Measurements from ENCODE around the gene KCNQ1. TPM values are rescaled to one million over a fixed set of nuclear protein-coding genes. Genes with fewer than 3 reads are reported as not detected.

KCNQ1 gene
- total and polyA plus RNA-seq, 2 of the 13 experiments (the other 11 are each of a cell fraction or from before 2014, with no cell fraction given) = 0.02 to 0.08 TPM

GRCh38 chr11:2694995-2695939 lies 250.5 kb downstream of the KCNQ1 start:
- peak overlapping the region; percentile 20 for H3K27ac ChIP-seq (ENCODE audit: extremely low read length, insufficient read depth, low read length)
- H3K4me2 ChIP-seq (ENCODE audit: low read depth, low read length) = peak overlapping the region; percentile 78
- POLR2A ChIA-PET = interaction anchor here (0.7 to 10.8 kb wide), 8 partner anchors 12 to 208 kb away, joined by 3 to 201 read pairs (median 4); no protein-coding TSS in a partner anchor
- 28% methylated on average over 9 of the region's 9 CpGs for WGBS (ENCODE audit: low lambda C conversion rate)
- intact Hi-C loops (cut with micrococcal nuclease; ENCODE audit: unreplicated experiment) (loop anchor here (1.0 to 5.0 kb wide), 4 partner anchors 36 to 192 kb away; partner anchors contain the start of gene CDKN1C), in situ Hi-C loops (cut with HindIII; ENCODE audit: extremely low pct_ligation_motif_present, low pct_unique_long_range_greater_than_20kb) (loop anchor here (5.0 to 10.0 kb wide), 3 partner anchors 37 to 270 kb away; no protein-coding TSS in a partner anchor)
- no TSS peak for BruUV-seq (replicated peaks)
- peaks cover 10 to 60% of the 10 kb centered on the region in 2 experiments for H3K36me3 ChIP-seq (replicated peaks in 1 of 2; ENCODE audit: control insufficient read depth in 1 of 2, insufficient read depth in 2 of 2, low read length in 2 of 2)
- H3K27me3 ChIP-seq (ENCODE audit: control insufficient read depth in 1 of 2, insufficient read depth in 2 of 2, low read length in 2 of 2) = peaks cover 0 to 3% of the 10 kb centered on the region in 2 experiments; a peak in 1 of 5 replicates
- peak overlapping the region; percentile 95 for H3K4me3 ChIP-seq (replicated peaks in 1 of 3; ENCODE audit: insufficient read depth in 1 of 3, low read depth in 2 of 3, low read length in 3 of 3)
- no peaks in the 10 kb centered on the region for H3K9me3 ChIP-seq (ENCODE audit: low read length)
- DNase-seq (ENCODE audit: low spot score) (no peak), FAIRE-seq (peak; percentile 18), ATAC-seq (no peak)
- CTCF ChIA-PET (ENCODE audit: low intra/inter-chr PET ratio, low total read pairs) = interaction anchor here (1.6 kb wide), 1 partner anchor 163 kb away, joined by 3 read pairs; no protein-coding TSS in a partner anchor
- H3K79me2 ChIP-seq (ENCODE audit: insufficient read depth, low read length) = peaks cover 97% of the 10 kb centered on the region
- H3K4me1 ChIP-seq (ENCODE audit: insufficient read depth, low read length) = peaks cover 68% of the 10 kb centered on the region
- peaks cover 90% of the 10 kb centered on the region for H4K20me1 ChIP-seq (ENCODE audit: insufficient read depth, low read length)
- peak overlapping the region; percentile 99 for H3K9ac ChIP-seq (ENCODE audit: insufficient read depth, low read depth, low read length)
- H2AFZ ChIP-seq (ENCODE audit: low read length) = no peak overlapping the region
- TF ChIP-seq ZBTB26 (CRISPR knock-in tag; IDR thresholded peaks at IDR 0.05; ENCODE audit: borderline replicate concordance) = no peak
- TF ChIP-seq, protein P1, sequence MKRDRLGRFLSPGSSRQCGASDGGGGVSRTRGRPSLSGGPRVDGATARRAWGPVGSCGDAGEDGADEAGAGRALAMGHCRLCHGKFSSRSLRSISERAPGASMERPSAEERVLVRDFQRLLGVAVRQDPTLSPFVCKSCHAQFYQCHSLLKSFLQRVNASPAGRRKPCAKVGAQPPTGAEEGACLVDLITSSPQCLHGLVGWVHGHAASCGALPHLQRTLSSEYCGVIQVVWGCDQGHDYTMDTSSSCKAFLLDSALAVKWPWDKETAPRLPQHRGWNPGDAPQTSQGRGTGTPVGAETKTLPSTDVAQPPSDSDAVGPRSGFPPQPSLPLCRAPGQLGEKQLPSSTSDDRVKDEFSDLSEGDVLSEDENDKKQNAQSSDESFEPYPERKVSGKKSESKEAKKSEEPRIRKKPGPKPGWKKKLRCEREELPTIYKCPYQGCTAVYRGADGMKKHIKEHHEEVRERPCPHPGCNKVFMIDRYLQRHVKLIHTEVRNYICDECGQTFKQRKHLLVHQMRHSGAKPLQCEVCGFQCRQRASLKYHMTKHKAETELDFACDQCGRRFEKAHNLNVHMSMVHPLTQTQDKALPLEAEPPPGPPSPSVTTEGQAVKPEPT (CRISPR knock-in tag; IDR thresholded peaks at IDR 0.05; ENCODE audit: low read depth) = no peak
- TF ChIP-seq RBFOX2 (IDR thresholded peaks at IDR 0.05; ENCODE audit: low read depth, low read length) = peak; percentile 80
- no peak for TF ChIP-seq ZNF777 (CRISPR knock-in tag; IDR thresholded peaks at IDR 0.05)
- TF ChIP-seq XRCC5 (optimal IDR thresholded peaks at IDR 0.05; ENCODE audit: low read length) = peak; percentile 19
- no peak for TF ChIP-seq KDM5A (IDR thresholded peaks at IDR 0.05; ENCODE audit: borderline replicate concordance, low read length)
- no peak for TF ChIP-seq PRMT3 (CRISPR knock-in tag; IDR thresholded peaks at IDR 0.05; ENCODE audit: borderline replicate concordance, low read depth)
- TF ChIP-seq ZNF207 (IDR thresholded peaks at IDR 0.05; ENCODE audit: borderline replicate concordance) = no peak
- TF ChIP-seq ZNF615 (CRISPR knock-in tag; IDR thresholded peaks at IDR 0.05; ENCODE audit: borderline replicate concordance) = no peak
- no peak for TF ChIP-seq PAXIP1 (CRISPR knock-in tag; conservative IDR thresholded peaks at IDR 0.05)
- TF ChIP-seq MNT (IDR thresholded peaks at IDR 0.05) = no peak
- TF ChIP-seq NR2F2 (IDR thresholded peaks at IDR 0.05; ENCODE audit: borderline replicate concordance, low read depth) = no peak
- TF ChIP-seq ELF1 (CRISPR knock-in tag; IDR thresholded peaks at IDR 0.05) = no peak
- peak; percentile 97 for TF ChIP-seq ZNF7 (CRISPR knock-in tag; IDR thresholded peaks at IDR 0.05)

All from HepG2 (cell line).